Activated naive CD4-positive, alpha-beta T cell treated with anti-CD3 and anti-CD28 coated beads, Interleukin-2, amount 50 U/mL, for 24 hours (primary cell): Measurements from ENCODE around the gene C17orf107.
"Not testable (repeated sequence)": the region's sequence is repeated elsewhere in the genome, so short reads cannot be mapped to it uniquely, and the experiment has no call there.

Experiments
- H3K27ac Mint-ChIP-seq: one replicate; pipeline ENCODE4 v1.8.0; 2021; ENCODE audit warnings: mild to moderate bottlenecking, mixed read lengths
- H3K27me3 Mint-ChIP-seq: one replicate; pipeline ENCODE4 v1.8.0; 2021; ENCODE audit warnings: mixed read lengths
- H3K36me3 Mint-ChIP-seq: one replicate; pipeline ENCODE4 v1.8.0; 2021; ENCODE audit warnings: mixed read lengths
- H3K4me1 Mint-ChIP-seq: one replicate; pipeline ENCODE4 v1.8.0; 2021; ENCODE audit warnings: mixed read lengths
- H3K4me3 Mint-ChIP-seq: one replicate; pipeline ENCODE4 v1.8.0; 2021; ENCODE audit warnings: mild to moderate bottlenecking, mixed read lengths
- H3K9me3 Mint-ChIP-seq: one replicate; pipeline ENCODE4 v1.8.0; 2021; ENCODE audit warnings: mixed read lengths

The C17orf107 gene

GRCh38 chr17:4862720-4863119 lies 36.6 kb upstream of the C17orf107 start:
- H3K27me3 Mint-ChIP-seq, result no peaks in the 10 kb centered on the region
- no peak overlapping the region for H3K27ac Mint-ChIP-seq
- H3K4me1 Mint-ChIP-seq, result peaks cover 16% of the 10 kb centered on the region
- no peaks in the 10 kb centered on the region for H3K9me3 Mint-ChIP-seq
- no peak overlapping the region for H3K4me3 Mint-ChIP-seq
- peaks cover 6% of the 10 kb centered on the region for H3K36me3 Mint-ChIP-seq

- Mint-ChIP-seq H3K4me1 (peaks cover 15% of the 10 kb centered on the region), H3K27me3 (no peaks in the 10 kb centered on the region), H3K4me3 (no peak overlapping the region), H3K27ac (no peak overlapping the region), H3K36me3 (peaks cover 6% of the 10 kb centered on the region), H3K9me3 (no peaks in the 10 kb centered on the region)
Observed at GRCh38 chr17:4863321-4863720, 36.0 kb upstream of the C17orf107 start.

- not testable (repeated sequence) for H3K27me3 Mint-ChIP-seq, H3K27ac Mint-ChIP-seq, H3K4me3 Mint-ChIP-seq, H3K36me3 Mint-ChIP-seq, H3K4me1 Mint-ChIP-seq, H3K9me3 Mint-ChIP-seq
Observed at GRCh38 chr17:4867535-4867934, 31.8 kb upstream of the C17orf107 start.

DNA sequence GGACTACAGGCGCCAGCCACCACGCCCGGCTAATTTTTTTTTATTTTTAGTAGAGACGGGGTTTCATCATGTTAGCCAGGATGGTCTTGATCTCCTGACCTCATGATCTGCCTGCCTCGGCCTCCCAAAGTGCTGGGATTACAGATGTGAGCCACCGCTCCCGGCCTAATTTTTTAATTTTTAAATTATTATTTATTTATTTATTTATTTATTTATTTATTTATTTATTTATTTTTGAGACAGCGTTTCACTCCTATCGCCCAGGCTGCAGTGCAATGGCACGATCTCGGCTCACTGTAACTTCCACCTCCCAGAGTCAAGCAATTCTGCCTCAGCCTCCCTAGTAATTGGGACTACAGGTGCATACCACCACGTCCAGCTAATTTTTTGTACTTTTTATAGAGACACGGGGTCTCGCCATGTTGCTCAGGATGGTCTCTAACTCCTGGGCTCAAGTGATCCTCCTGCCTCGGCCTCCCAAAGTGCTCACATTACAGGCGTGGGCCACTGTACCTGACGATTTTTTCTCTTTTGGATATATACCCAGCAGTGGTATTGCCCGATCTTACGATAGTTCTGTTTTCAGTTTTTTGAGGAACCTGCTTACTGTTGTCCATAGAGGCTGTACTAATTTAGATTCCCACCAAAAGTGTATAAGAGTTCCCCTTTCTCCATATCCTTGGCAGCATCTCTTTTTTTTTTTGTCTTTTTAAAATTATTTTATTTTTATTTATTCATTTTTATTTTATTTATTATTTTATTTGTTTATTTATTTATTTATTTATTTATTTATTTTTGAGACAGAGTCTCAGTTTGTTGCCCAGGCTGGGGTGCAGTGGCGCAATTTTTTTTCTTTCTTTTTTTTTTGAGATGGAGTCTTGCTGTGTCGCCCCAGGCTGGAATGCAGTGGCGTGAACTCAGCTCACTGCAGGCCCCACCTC lies 30.0 kb upstream of the C17orf107 start:
- not testable (repeated sequence) for H3K27ac Mint-ChIP-seq, H3K27me3 Mint-ChIP-seq, H3K4me1 Mint-ChIP-seq, H3K36me3 Mint-ChIP-seq, H3K4me3 Mint-ChIP-seq, H3K9me3 Mint-ChIP-seq

DNA sequence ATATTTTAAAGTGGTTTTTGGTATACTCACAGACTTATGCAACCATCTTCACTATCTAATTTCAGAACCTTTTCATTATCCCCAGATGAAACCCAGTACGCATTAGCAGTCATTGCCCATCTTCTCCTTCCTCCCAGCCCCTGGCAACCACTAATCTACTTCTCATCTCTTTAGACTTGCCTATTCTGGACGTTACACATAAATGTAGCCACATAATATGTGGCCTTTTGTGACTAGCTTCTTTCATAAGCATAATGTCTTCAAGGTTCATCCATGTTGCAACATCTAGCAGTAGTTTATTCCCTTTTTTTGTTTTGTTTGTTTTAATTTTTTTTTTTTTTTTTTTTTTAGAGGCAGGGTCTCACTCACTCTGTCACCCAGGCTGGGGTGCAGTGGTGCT lies 28.5 kb upstream of the C17orf107 start:
- Mint-ChIP-seq H3K36me3 (peaks cover 2% of the 10 kb centered on the region), H3K27me3 (no peaks in the 10 kb centered on the region), H3K4me1 (peaks cover 4% of the 10 kb centered on the region), H3K27ac (no peak overlapping the region), H3K4me3 (no peak overlapping the region), H3K9me3 (no peaks in the 10 kb centered on the region)

GRCh38 chr17:4872786-4873185 lies 26.6 kb upstream of the C17orf107 start:
- H3K27ac Mint-ChIP-seq, result no peak overlapping the region
- no peak overlapping the region for H3K4me3 Mint-ChIP-seq
- peaks cover 2% of the 10 kb centered on the region for H3K36me3 Mint-ChIP-seq
- H3K27me3 Mint-ChIP-seq, result no peaks in the 10 kb centered on the region
- no peaks in the 10 kb centered on the region for H3K9me3 Mint-ChIP-seq
- H3K4me1 Mint-ChIP-seq, result peaks cover 4% of the 10 kb centered on the region

DNA sequence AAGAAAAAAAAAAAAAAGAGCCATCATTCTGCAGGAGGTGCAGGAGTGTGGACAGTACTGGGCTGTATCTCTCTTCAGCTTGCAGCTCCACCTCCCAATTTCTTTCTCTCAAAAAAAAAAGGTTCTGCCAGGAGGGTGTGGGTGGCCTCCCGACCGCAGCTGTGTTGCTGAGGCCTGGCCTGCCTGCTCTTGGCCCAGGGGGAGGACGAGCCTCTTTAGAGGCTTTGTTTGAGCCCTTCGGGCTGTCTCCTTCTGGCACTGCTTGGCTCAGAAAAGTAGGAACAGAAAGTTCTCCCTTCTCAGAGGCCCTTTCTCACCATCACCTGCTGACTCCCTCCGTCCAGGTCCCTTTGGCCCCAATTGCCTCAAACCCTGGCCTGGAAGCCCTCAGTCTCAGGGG lies 22.2 kb upstream of the C17orf107 start:
- Mint-ChIP-seq H3K27me3 (no peaks in the 10 kb centered on the region), H3K9me3 (no peaks in the 10 kb centered on the region), H3K4me3 (no peak overlapping the region), H3K27ac (no peak overlapping the region), H3K36me3 (peaks cover 3% of the 10 kb centered on the region), H3K4me1 (no peaks in the 10 kb centered on the region)

DNA sequence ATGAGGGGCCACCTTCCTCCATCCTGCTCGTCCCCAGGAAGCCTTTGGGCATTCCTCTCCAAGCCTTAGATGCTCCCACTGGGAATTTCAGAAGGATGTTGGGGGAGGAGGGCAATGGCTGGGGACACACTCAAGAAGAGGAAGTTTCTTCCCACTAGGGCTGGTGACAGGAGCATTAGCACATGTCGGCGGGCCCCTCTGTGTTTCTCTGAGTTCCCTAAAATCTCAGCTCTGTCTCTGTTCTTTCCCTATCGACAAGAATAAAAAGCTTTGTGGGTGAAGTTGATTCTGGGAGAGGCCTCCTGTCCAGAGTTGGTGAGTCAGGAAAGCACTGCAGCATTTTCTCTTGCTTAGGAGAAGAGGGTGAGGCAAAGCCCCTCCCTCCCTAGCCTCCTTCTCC lies 19.7 kb upstream of the C17orf107 start:
- Mint-ChIP-seq H3K4me3 (no peak overlapping the region), H3K36me3 (peaks cover 3% of the 10 kb centered on the region), H3K9me3 (no peaks in the 10 kb centered on the region), H3K27me3 (no peaks in the 10 kb centered on the region), H3K27ac (no peak overlapping the region), H3K4me1 (no peaks in the 10 kb centered on the region)

- H3K36me3 Mint-ChIP-seq, result peaks cover 3% of the 10 kb centered on the region
- no peaks in the 10 kb centered on the region for H3K4me1 Mint-ChIP-seq
Observed at GRCh38 chr17:4880857-4881256, 18.5 kb upstream of the C17orf107 start.

GRCh38 chr17:4881761-4882555 lies 17.4 kb upstream of the C17orf107 start:
- Mint-ChIP-seq H3K27me3 (no peaks in the 10 kb centered on the region), H3K9me3 (no peaks in the 10 kb centered on the region), H3K4me1 (no peaks in the 10 kb centered on the region), H3K27ac (peak overlapping the region; percentile 68), H3K36me3 (peaks cover 4% of the 10 kb centered on the region), H3K4me3 (no peak overlapping the region)

More at GRCh38 chr17:4880857-4881256, 18.5 kb upstream of the C17orf107 start:
- no peak overlapping the region for H3K27ac Mint-ChIP-seq
- H3K4me3 Mint-ChIP-seq, result no peak overlapping the region
- no peaks in the 10 kb centered on the region for H3K27me3 Mint-ChIP-seq
- H3K9me3 Mint-ChIP-seq, result no peaks in the 10 kb centered on the region

DNA sequence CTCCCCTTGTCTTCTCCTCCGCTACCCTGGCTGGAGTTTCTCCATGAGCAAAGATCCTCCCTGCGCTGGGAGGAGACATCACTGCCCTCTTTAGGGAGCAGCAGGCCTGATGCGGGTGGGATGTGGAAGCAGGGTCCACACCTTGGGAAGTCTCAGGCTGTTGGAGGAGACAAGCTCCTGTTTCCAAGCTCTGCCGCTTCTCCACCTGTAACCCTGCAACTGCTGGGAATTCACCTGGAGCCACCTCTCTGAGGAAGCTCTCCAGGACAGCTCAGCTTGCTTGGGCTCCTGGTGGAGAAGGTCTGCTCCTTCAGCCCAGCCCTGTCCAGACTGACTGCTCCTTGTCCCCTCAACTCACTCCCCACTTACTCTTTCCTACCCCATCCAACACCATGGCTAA lies 14.8 kb upstream of the C17orf107 start:
- peaks cover 4% of the 10 kb centered on the region for H3K36me3 Mint-ChIP-seq
- peaks cover 4% of the 10 kb centered on the region for H3K4me1 Mint-ChIP-seq
- no peaks in the 10 kb centered on the region for H3K9me3 Mint-ChIP-seq
- H3K27me3 Mint-ChIP-seq, result no peaks in the 10 kb centered on the region
- H3K27ac Mint-ChIP-seq, result no peak overlapping the region
- H3K4me3 Mint-ChIP-seq, result no peak overlapping the region

GRCh38 chr17:4886830-4887229 lies 12.5 kb upstream of the C17orf107 start:
- Mint-ChIP-seq H3K36me3 (peaks cover 5% of the 10 kb centered on the region), H3K4me3 (no peak overlapping the region), H3K9me3 (no peaks in the 10 kb centered on the region), H3K27ac (no peak overlapping the region), H3K4me1 (peaks cover 4% of the 10 kb centered on the region), H3K27me3 (no peaks in the 10 kb centered on the region)

DNA sequence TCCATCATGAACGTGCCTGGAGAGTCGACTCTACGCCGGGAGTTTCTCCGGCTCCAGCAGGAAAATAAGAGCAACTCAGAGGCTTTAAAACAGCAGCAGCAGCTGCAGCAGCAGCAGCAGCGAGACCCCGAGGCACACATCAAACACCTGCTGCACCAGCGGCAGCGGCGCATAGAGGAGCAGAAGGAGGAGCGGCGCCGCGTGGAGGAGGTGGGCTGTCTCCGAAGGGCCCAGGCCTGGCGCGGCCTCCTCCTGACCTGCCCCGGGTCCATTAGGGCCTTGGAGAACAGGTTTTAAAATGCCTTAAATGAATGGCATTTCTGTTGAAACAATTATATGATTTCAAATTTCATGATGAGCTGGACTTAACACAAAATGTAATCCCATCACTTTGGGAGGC lies 11.8 kb upstream of the C17orf107 start:
- peaks cover 4% of the 10 kb centered on the region for H3K4me1 Mint-ChIP-seq
- H3K4me3 Mint-ChIP-seq, result no peak overlapping the region
- H3K9me3 Mint-ChIP-seq, result no peaks in the 10 kb centered on the region
- H3K27ac Mint-ChIP-seq, result no peak overlapping the region
- H3K27me3 Mint-ChIP-seq, result no peaks in the 10 kb centered on the region
- H3K36me3 Mint-ChIP-seq, result peaks cover 5% of the 10 kb centered on the region

DNA sequence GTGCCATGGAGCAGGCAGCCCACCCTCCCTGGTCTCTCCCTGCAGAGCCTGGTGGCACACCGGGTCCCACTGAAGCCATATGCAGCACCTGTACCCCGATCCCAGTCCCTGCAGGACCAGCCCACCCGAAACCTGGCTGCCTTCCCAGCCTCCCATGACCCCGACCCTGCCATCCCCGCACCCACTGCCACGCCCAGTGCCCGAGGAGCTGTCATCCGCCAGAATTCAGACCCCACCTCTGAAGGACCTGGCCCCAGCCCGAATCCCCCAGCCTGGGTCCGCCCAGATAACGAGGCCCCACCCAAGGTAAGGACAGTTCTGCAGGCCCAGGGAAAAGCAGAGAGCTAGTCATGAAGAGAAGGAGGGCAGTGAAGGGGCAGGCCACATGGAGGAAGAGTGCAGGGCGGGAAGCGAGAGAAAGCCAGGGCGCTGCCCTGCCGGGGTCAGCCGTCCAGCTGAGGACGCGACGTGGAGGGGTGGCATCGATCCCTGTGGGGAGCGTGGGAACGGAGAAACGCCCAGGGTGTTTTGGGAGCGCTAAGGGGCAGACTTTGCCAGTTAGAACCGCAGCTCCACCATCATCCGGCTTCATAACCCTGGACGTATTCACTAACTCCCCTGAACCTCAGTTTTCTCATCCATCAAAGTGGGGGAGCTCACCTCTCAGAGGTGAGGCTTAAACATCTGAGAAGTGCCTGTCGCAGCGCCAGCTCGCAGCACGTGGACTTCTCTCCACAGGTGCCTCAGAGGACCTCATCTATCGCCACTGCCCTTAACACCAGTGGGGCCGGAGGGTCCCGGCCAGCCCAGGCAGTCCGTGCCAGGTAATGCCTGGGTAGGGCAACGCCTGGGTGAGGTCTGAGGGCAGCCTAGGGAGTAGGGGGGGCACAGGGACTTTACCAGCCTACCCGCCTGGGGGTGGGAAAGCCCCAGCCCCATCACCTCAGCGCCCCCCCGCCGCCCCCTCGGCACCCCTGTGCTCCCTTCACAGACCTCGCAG lies 7.6 kb upstream of the C17orf107 start:
- Mint-ChIP-seq H3K4me1 (peaks cover 4% of the 10 kb centered on the region), H3K36me3 (peaks cover 4% of the 10 kb centered on the region), H3K27ac (no peak overlapping the region), H3K9me3 (no peaks in the 10 kb centered on the region), H3K27me3 (no peaks in the 10 kb centered on the region), H3K4me3 (no peak overlapping the region)

- Mint-ChIP-seq H3K27ac (no peak overlapping the region), H3K4me3 (no peak overlapping the region), H3K27me3 (no peaks in the 10 kb centered on the region), H3K4me1 (peaks cover 4% of the 10 kb centered on the region), H3K9me3 (no peaks in the 10 kb centered on the region), H3K36me3 (peaks cover 4% of the 10 kb centered on the region)
Observed at GRCh38 chr17:4892499-4893221, 6.7 kb upstream of the C17orf107 start.
